ENCODE results near the gene FAM181A. TPM values are rescaled to one million over a fixed set of nuclear protein-coding genes. Genes with fewer than 3 reads are reported as not detected.

The FAM181A gene
- total and polyA plus RNA-seq, 10 of the 15 experiments (the other 5 are each of a cell fraction or from before 2014, with no cell fraction given), result not detected

DNA sequence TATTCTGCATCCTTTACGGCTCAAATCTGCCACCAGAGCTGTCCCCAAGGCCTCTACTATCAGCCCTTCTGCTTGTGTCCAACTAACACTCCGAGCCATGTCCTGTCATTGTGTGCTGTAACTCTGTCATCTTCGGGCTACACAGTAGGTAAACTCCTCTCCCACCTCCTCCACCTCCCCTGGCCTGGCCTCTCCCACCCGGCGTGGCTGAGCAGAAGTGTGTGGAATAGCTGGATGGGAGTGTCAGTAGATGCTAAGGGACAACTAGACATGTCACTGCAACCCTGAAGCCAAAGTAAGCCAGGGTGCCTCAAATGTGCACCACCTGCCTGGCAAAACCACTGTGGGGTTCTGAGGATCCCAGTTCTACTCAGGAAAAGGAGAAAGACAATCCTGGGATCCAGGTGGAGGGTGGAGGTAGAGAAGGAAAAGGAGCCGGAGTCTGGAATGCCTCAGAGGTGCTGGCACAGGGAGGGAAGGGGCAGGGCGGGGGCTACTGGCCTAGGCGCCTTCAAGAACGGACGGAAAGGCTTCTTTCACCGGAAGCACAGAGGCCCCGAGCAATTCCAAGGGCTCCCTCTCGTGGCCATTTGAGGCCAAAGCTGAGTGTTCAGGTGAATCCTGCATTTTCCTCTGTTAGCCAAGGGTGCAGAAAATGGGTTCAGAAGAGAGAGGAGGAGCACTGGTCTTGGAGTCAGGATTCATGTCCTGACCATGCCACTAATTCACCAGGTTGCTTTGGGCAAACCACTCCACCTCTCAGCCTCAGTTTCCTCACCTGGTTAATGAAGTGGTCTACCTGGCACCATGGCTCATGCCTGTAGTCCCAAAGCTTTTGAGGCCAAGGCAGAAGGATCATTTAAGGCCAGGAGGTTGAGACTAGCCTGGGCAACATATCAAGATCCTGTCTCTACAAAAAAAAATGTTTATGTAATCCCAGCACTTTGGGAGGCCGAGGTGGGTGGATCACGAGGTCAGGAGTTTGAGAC, 20.5 kb upstream of the FAM181A start:
- WGBS (ENCODE audit: insufficient coverage, insufficient replicate concordance, low lambda C conversion rate, missing lambda C conversion rate), result 23% methylated on average over 15 of the region's 15 CpGs
- no peak for DNase-seq (ENCODE audit: low read depth, low spot score)
- Histone ChIP-seq H4K20me1 (ENCODE audit: control insufficient read depth, insufficient read depth) (no peaks in the 10 kb centered on the region), H3K4me1 (ENCODE audit: control insufficient read depth, insufficient read depth, low read length) (no peaks in the 10 kb centered on the region), H3K79me2 (ENCODE audit: control insufficient read depth, insufficient read depth, low read length) (no peaks in the 10 kb centered on the region), H3K9me3 (replicated peaks; ENCODE audit: control insufficient read depth, insufficient read depth, low read length) (no peaks in the 10 kb centered on the region), H2AFZ (ENCODE audit: control insufficient read depth, low read depth, low read length) (peak overlapping the region; percentile 77; the same call in 1 of the 2 replicates), H3K27me3 (replicated peaks in 1 of 2; ENCODE audit: control insufficient read depth in 2 of 2, insufficient read depth in 2 of 2, low read length in 1 of 2) (peaks cover 1 to 2% of the 10 kb centered on the region in 2 experiments; a peak in 2 of 4 replicates), H3K4me2 (ENCODE audit: control insufficient read depth, insufficient read depth) (no peak overlapping the region), H3K36me3 (ENCODE audit: control insufficient read depth in 2 of 2, insufficient read depth in 2 of 2, low read length in 1 of 2) (no peaks in the 10 kb centered on the region), H3K4me3 (no peak overlapping the region), H3K9ac (ENCODE audit: control insufficient read depth, insufficient read depth, low read length) (no peak overlapping the region), H3K27ac (ENCODE audit: control insufficient read depth, insufficient read depth) (no peak overlapping the region)
- FAIRE-seq, result peak; percentile 91
- POLR2A ChIA-PET, result no interaction called here
- RAD21 ChIA-PET (ENCODE audit: unreplicated experiment), result interaction anchor here (1.0 to 1.2 kb wide), 2 partner anchors 252 to 670 kb away, joined by 3 to 7 read pairs; no protein-coding TSS in a partner anchor
- in situ Hi-C loops (cut with MboI) (loop anchor here (5.0 kb wide), 1 partner anchor 249 kb away; no protein-coding TSS in a partner anchor), intact Hi-C loops (cut with micrococcal nuclease; ENCODE audit: unreplicated experiment) (loop anchor here (5.0 kb wide), 1 partner anchor 249 kb away; no protein-coding TSS in a partner anchor)
- BruUV-seq (replicated peaks), result no TSS peak
- SMC1A ChIA-PET (ENCODE audit: uncharacterized antibody, unreplicated experiment), result interaction anchor here (1.4 to 1.6 kb wide), 2 partner anchors 33 to 252 kb away, joined by 3 to 4 read pairs; no protein-coding TSS in a partner anchor
- ATAC-seq, result peak; percentile 98
- CTCF ChIA-PET, result interaction anchor here (0.8 to 2.3 kb wide), 8 partner anchors 9 to 284 kb away, joined by 3 to 15 read pairs (median 6); no protein-coding TSS in a partner anchor
- TF ChIP-seq, protein P1, sequence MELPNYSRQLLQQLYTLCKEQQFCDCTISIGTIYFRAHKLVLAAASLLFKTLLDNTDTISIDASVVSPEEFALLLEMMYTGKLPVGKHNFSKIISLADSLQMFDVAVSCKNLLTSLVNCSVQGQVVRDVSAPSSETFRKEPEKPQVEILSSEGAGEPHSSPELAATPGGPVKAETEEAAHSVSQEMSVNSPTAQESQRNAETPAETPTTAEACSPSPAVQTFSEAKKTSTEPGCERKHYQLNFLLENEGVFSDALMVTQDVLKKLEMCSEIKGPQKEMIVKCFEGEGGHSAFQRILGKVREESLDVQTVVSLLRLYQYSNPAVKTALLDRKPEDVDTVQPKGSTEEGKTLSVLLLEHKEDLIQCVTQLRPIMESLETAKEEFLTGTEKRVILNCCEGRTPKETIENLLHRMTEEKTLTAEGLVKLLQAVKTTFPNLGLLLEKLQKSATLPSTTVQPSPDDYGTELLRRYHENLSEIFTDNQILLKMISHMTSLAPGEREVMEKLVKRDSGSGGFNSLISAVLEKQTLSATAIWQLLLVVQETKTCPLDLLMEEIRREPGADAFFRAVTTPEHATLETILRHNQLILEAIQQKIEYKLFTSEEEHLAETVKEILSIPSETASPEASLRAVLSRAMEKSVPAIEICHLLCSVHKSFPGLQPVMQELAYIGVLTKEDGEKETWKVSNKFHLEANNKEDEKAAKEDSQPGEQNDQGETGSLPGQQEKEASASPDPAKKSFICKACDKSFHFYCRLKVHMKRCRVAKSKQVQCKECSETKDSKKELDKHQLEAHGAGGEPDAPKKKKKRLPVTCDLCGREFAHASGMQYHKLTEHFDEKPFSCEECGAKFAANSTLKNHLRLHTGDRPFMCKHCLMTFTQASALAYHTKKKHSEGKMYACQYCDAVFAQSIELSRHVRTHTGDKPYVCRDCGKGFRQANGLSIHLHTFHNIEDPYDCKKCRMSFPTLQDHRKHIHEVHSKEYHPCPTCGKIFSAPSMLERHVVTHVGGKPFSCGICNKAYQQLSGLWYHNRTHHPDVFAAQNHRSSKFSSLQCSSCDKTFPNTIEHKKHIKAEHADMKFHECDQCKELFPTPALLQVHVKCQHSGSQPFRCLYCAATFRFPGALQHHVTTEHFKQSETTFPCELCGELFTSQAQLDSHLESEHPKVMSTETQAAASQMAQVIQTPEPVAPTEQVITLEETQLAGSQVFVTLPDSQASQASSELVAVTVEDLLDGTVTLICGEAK (IDR thresholded peaks at IDR 0.05; ENCODE audit: borderline replicate concordance), result no peak
- TF ChIP-seq RAD21 (IDR thresholded peaks at IDR 0.05; ENCODE audit: insufficient read depth, low read depth, low read length), result peak; percentile 78
- TF ChIP-seq, protein P2, sequence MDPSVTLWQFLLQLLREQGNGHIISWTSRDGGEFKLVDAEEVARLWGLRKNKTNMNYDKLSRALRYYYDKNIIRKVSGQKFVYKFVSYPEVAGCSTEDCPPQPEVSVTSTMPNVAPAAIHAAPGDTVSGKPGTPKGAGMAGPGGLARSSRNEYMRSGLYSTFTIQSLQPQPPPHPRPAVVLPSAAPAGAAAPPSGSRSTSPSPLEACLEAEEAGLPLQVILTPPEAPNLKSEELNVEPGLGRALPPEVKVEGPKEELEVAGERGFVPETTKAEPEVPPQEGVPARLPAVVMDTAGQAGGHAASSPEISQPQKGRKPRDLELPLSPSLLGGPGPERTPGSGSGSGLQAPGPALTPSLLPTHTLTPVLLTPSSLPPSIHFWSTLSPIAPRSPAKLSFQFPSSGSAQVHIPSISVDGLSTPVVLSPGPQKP (IDR thresholded peaks at IDR 0.05; ENCODE audit: low read depth, low read length), result peak; percentile 70
- TF ChIP-seq EGR1 (IDR thresholded peaks at IDR 0.05; ENCODE audit: borderline replicate concordance in 1 of 2, low read depth in 2 of 2, low read length in 2 of 2), result no peak
- TF ChIP-seq NRF1 (conservative IDR thresholded peaks at IDR 0.05; ENCODE audit: low read depth, low read length), result no peak
- peak; percentile 64; the same call in 1 of the 2 replicates for TF ChIP-seq YY1 (IDR thresholded peaks at IDR 0.05; ENCODE audit: low read depth, low read length)
- TF ChIP-seq GABPA (IDR thresholded peaks at IDR 0.05; ENCODE audit: low read depth), result peak; percentile 45; the same call in 1 of the 2 replicates
- TF ChIP-seq RBBP5 (conservative IDR thresholded peaks at IDR 0.05), result no peak
- TF ChIP-seq, protein P3, sequence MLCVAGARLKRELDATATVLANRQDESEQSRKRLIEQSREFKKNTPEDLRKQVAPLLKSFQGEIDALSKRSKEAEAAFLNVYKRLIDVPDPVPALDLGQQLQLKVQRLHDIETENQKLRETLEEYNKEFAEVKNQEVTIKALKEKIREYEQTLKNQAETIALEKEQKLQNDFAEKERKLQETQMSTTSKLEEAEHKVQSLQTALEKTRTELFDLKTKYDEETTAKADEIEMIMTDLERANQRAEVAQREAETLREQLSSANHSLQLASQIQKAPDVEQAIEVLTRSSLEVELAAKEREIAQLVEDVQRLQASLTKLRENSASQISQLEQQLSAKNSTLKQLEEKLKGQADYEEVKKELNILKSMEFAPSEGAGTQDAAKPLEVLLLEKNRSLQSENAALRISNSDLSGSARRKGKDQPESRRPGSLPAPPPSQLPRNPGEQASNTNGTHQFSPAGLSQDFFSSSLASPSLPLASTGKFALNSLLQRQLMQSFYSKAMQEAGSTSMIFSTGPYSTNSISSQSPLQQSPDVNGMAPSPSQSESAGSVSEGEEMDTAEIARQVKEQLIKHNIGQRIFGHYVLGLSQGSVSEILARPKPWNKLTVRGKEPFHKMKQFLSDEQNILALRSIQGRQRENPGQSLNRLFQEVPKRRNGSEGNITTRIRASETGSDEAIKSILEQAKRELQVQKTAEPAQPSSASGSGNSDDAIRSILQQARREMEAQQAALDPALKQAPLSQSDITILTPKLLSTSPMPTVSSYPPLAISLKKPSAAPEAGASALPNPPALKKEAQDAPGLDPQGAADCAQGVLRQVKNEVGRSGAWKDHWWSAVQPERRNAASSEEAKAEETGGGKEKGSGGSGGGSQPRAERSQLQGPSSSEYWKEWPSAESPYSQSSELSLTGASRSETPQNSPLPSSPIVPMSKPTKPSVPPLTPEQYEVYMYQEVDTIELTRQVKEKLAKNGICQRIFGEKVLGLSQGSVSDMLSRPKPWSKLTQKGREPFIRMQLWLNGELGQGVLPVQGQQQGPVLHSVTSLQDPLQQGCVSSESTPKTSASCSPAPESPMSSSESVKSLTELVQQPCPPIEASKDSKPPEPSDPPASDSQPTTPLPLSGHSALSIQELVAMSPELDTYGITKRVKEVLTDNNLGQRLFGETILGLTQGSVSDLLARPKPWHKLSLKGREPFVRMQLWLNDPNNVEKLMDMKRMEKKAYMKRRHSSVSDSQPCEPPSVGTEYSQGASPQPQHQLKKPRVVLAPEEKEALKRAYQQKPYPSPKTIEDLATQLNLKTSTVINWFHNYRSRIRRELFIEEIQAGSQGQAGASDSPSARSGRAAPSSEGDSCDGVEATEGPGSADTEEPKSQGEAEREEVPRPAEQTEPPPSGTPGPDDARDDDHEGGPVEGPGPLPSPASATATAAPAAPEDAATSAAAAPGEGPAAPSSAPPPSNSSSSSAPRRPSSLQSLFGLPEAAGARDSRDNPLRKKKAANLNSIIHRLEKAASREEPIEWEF (IDR thresholded peaks at IDR 0.05; ENCODE audit: insufficient replicate concordance, low read depth, low read length), result no peak
- TF ChIP-seq MXI1 (IDR thresholded peaks at IDR 0.05; ENCODE audit: low read depth, low read length), result no peak
